ENCODE data around the gene N4BP2L2. TPM values are rescaled to one million over a fixed set of nuclear protein-coding genes. Genes with fewer than 3 reads are reported as not detected.

Gene N4BP2L2
- total and polyA plus RNA-seq, 2 donors (not counting 3 experiments of a cell fraction or from before 2014, with no cell fraction given) = 21.7 to 101 TPM

DNA sequence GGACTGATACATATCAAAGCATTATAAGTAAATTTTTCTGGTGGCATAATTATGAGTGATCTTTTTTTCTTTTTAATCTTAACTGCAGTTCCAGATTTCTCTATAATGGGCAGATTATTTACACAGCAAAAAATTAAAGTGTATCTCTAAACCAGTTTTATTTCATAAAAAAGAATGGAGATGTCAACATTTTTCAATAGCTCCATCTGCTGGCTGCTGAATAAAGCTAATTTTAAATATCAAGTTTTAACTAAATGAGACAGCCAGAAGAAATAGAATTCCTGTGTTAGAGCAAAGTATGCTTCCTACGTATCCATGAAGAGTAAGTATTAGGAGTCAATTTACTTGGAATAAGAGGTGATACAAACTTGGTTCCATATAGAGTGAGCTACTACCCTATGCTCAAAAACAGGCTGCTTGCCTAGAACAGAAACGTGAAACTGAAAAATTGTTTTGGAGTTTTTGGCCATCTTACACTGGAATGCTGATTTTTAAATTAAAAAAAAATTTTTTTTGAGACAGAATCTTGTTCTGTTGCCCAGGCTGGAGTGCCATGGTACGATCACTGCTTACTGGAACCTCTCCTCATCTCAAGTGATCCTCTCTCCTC lies 42.7 kb upstream of the N4BP2L2 start:
- DNase-seq (ENCODE audit: low read depth, low spot score) (peak; percentile 26), FAIRE-seq (peak; percentile 12)
- H3K4me2 ChIP-seq (ENCODE audit: insufficient read depth, low read length) = no peak overlapping the region
- no peak overlapping the region for H3K27ac ChIP-seq (ENCODE audit: insufficient read depth, low read depth, low read length)
- H3K36me3 ChIP-seq (ENCODE audit: control insufficient read depth in 2 of 2, extremely low read depth in 1 of 2, insufficient read depth in 2 of 2, low read length in 2 of 2) = no peaks in the 10 kb centered on the region
- ChIA-PET POLR2A (no interaction called here), CTCF (interaction anchor here (0.6 to 8.2 kb wide), 50 partner anchors 9 to 1143 kb away, joined by 3 to 437 read pairs (median 5); partner anchors contain the start of genes BRCA2 and ZAR1L)
- intact Hi-C loops (cut with micrococcal nuclease) (loop anchor here (1.0 to 10.0 kb wide), 4 partner anchors 204 to 671 kb away; no protein-coding TSS in a partner anchor), dilution Hi-C loops (cut with MboI; ENCODE audit: extremely low pct_ligation_motif_present, low sequenced_read_pairs) (no loop called here)
- H3K4me1 ChIP-seq (ENCODE audit: control insufficient read depth, extremely low read depth, insufficient read depth, low read length) = peaks cover 10% of the 10 kb centered on the region
- no peak overlapping the region for H3K4me3 ChIP-seq (replicated peaks in 1 of 3; ENCODE audit: insufficient read depth in 1 of 3, low read depth in 1 of 3, low read length in 3 of 3)
- no TSS peak for BruUV-seq (replicated peaks)
- peaks cover 0 to 1% of the 10 kb centered on the region in 2 experiments for H3K27me3 ChIP-seq (ENCODE audit: control insufficient read depth in 2 of 2, insufficient read depth in 2 of 2, low read length in 2 of 2)
- no peaks in the 10 kb centered on the region for H3K9me3 ChIP-seq (replicated peaks; ENCODE audit: control insufficient read depth, insufficient read depth, low read length)
- TF ChIP-seq, protein P1, sequence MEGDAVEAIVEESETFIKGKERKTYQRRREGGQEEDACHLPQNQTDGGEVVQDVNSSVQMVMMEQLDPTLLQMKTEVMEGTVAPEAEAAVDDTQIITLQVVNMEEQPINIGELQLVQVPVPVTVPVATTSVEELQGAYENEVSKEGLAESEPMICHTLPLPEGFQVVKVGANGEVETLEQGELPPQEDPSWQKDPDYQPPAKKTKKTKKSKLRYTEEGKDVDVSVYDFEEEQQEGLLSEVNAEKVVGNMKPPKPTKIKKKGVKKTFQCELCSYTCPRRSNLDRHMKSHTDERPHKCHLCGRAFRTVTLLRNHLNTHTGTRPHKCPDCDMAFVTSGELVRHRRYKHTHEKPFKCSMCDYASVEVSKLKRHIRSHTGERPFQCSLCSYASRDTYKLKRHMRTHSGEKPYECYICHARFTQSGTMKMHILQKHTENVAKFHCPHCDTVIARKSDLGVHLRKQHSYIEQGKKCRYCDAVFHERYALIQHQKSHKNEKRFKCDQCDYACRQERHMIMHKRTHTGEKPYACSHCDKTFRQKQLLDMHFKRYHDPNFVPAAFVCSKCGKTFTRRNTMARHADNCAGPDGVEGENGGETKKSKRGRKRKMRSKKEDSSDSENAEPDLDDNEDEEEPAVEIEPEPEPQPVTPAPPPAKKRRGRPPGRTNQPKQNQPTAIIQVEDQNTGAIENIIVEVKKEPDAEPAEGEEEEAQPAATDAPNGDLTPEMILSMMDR (IDR thresholded peaks at IDR 0.05; ENCODE audit: extremely low read depth in 1 of 2, insufficient read depth in 1 of 2, low read depth in 1 of 2, low read length in 2 of 2) = peak; percentile 21 to 26
- no peak for TF ChIP-seq JUN (IDR thresholded peaks at IDR 0.05; ENCODE audit: borderline replicate concordance, insufficient read depth, insufficient read length, low read depth)
- no peak overlapping the region for H2AFZ ChIP-seq (ENCODE audit: low read depth, low read length)
- no peaks in the 10 kb centered on the region for H3K9me1 ChIP-seq (replicated peaks; ENCODE audit: control insufficient read depth, extremely low read depth, insufficient read depth, low read length)
- no peaks in the 10 kb centered on the region for H4K20me1 ChIP-seq (replicated peaks; ENCODE audit: control insufficient read depth, extremely low read depth, insufficient read depth, low read length)
- no peak overlapping the region for H3K9ac ChIP-seq (replicated peaks; ENCODE audit: extremely low read depth, insufficient read depth, low read length)
- no peaks in the 10 kb centered on the region for H3K79me2 ChIP-seq (ENCODE audit: control insufficient read depth, insufficient read depth, low read length)

DNA sequence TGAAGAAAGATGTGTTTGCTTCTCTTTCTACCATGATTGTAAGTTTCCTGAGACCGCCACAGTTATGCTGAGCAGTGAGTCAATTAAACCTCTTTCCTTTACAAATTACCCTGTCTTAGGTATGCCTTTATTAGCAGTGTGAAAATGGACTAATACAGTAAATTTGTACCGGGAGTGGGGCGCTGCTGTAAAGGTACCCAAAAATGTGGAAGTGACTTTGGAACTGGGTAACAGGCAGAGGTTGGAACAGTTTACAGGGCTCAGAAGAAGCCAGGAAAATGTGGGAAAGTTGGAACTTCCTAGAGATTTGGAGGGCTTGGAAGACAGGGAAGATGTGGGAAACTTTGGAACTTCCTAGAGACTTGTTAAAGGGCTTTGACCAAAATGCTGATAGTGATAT lies 38.4 kb upstream of the N4BP2L2 start:
- POLR2A ChIA-PET = no interaction called here
- no TSS peak for BruUV-seq (replicated peaks)
- intact Hi-C loops (cut with micrococcal nuclease) = no loop called here

More for the DNA sequence above, 38.4 kb upstream of the N4BP2L2 start:
- H3K36me3 ChIP-seq (ENCODE audit: control insufficient read depth in 2 of 2, extremely low read depth in 1 of 2, insufficient read depth in 2 of 2, low read length in 2 of 2) = no peaks in the 10 kb centered on the region
- no peaks in the 10 kb centered on the region for H3K79me2 ChIP-seq (ENCODE audit: control insufficient read depth, insufficient read depth, low read length)
- dilution Hi-C loops (cut with MboI; ENCODE audit: extremely low pct_ligation_motif_present, low sequenced_read_pairs) = no loop called here
- H3K4me1 ChIP-seq (ENCODE audit: control insufficient read depth, extremely low read depth, insufficient read depth, low read length) = no peaks in the 10 kb centered on the region
- DNase-seq (ENCODE audit: low read depth, low spot score) (no peak), FAIRE-seq (no peak)
- no peak overlapping the region for H3K27ac ChIP-seq (ENCODE audit: insufficient read depth, low read depth, low read length)
- no peaks in the 10 kb centered on the region for H3K9me3 ChIP-seq (replicated peaks; ENCODE audit: control insufficient read depth, insufficient read depth, low read length)
- no peak overlapping the region for H3K4me2 ChIP-seq (ENCODE audit: insufficient read depth, low read length)
- peaks cover 0 to 1% of the 10 kb centered on the region in 2 experiments for H3K27me3 ChIP-seq (ENCODE audit: control insufficient read depth in 2 of 2, insufficient read depth in 2 of 2, low read length in 2 of 2)
- no peak overlapping the region for H3K9ac ChIP-seq (replicated peaks; ENCODE audit: extremely low read depth, insufficient read depth, low read length)
- H3K9me1 ChIP-seq (replicated peaks; ENCODE audit: control insufficient read depth, extremely low read depth, insufficient read depth, low read length) = no peaks in the 10 kb centered on the region
- H3K4me3 ChIP-seq (replicated peaks in 1 of 3; ENCODE audit: insufficient read depth in 1 of 3, low read depth in 1 of 3, low read length in 3 of 3) = no peak overlapping the region
- TF ChIP-seq, protein P1 (IDR thresholded peaks at IDR 0.05; ENCODE audit: extremely low read depth in 1 of 2, insufficient read depth in 1 of 2, low read depth in 1 of 2, low read length in 2 of 2) = no peak
- TF ChIP-seq POLR2A (IDR thresholded peaks at IDR 0.05; ENCODE audit: low read depth, low read length) (no peak), GATA2 (IDR thresholded peaks at IDR 0.05; ENCODE audit: insufficient read depth, insufficient read length, low read depth, low read length) (no peak), MYC (IDR thresholded peaks at IDR 0.05; ENCODE audit: low read depth, low read length) (no peak), FOS (IDR thresholded peaks at IDR 0.05; ENCODE audit: borderline replicate concordance, insufficient read depth, low read length) (no peak), POLR2AphosphoS5 (IDR thresholded peaks at IDR 0.05; ENCODE audit: insufficient read depth, low read depth, low read length) (no peak), EZH2 (IDR thresholded peaks at IDR 0.05; ENCODE audit: borderline replicate concordance, low read depth, low read length, severe bottlenecking) (no peak), MAX (IDR thresholded peaks at IDR 0.05; ENCODE audit: insufficient read depth, insufficient read length) (no peak), JUN (IDR thresholded peaks at IDR 0.05; ENCODE audit: borderline replicate concordance, insufficient read depth, insufficient read length, low read depth) (no peak)
- no peak overlapping the region for H2AFZ ChIP-seq (ENCODE audit: low read depth, low read length)
- H4K20me1 ChIP-seq (replicated peaks; ENCODE audit: control insufficient read depth, extremely low read depth, insufficient read depth, low read length) = no peaks in the 10 kb centered on the region
- CTCF ChIA-PET = interaction anchor here (8.2 kb wide), 1 partner anchor 667 kb away, joined by 437 read pairs; no protein-coding TSS in a partner anchor
